IMR-90 (cell line): ENCODE results near the gene C12orf75.

Experiments
- CEBPB ChIP-seq: IDR thresholded peaks from 2 replicates; pipeline ENCODE4 v1.6.1; 2012; ENCODE audit warnings: low read depth, low read length, improper control_type of control experiment
- CHD1 ChIP-seq: IDR thresholded peaks from 2 replicates; pipeline ENCODE4 v1.6.1; 2012; ENCODE audit warnings: low read depth, low read length, improper control_type of control experiment
- CTCF ChIP-seq: conservative IDR thresholded peaks from 2 replicates; pipeline ENCODE4 v1.5.1; 2012; ENCODE audit warnings: mild to moderate bottlenecking, low read depth, low read length, improper control_type of control experiment
- ELK1 ChIP-seq: fragments of 150-350 bp; IDR thresholded peaks from 2 replicates; pipeline ENCODE4 v1.6.1; 2016; ENCODE audit warnings: low read depth, mild to moderate bottlenecking, low read length, moderate library complexity, borderline replicate concordance
- FOS ChIP-seq: fragments of 150-350 bp; IDR thresholded peaks from 2 replicates; pipeline ENCODE4 v1.6.1; 2016; ENCODE audit warnings: low read depth, low read length
- MAFK ChIP-seq: IDR thresholded peaks from 2 replicates; pipeline ENCODE4 v1.6.1; 2012; ENCODE audit warnings: low read depth, low read length, improper control_type of control experiment
- MXI1 ChIP-seq: IDR thresholded peaks from 2 replicates; pipeline ENCODE4 v1.6.1; 2012; ENCODE audit warnings: low read depth, mild to moderate bottlenecking, low read length, moderate library complexity, borderline replicate concordance
- POLR2A ChIP-seq: IDR thresholded peaks from 2 replicates; pipeline ENCODE4 v1.6.1; 2012; ENCODE audit warnings: mild to moderate bottlenecking, low read depth, low read length
- RCOR1 ChIP-seq: IDR thresholded peaks from 2 replicates; pipeline ENCODE4 v1.6.1; 2012; ENCODE audit warnings: mild to moderate bottlenecking, low read length, improper control_type of control experiment; ENCODE audit not compliant: insufficient replicate concordance
- RFX5 ChIP-seq: IDR thresholded peaks from 2 replicates; pipeline ENCODE4 v1.8.0; 2012; ENCODE audit warnings: low read depth, mild to moderate bottlenecking, low read length, moderate library complexity
- SMC3 ChIP-seq: fragments of 150-350 bp; IDR thresholded peaks from 2 replicates; pipeline ENCODE4 v1.6.1; 2016; ENCODE audit warnings: low read depth, mild to moderate bottlenecking, antibody characterized with exemption, low read length, moderate library complexity
- USF2 ChIP-seq: fragments of 150-350 bp; IDR thresholded peaks from 2 replicates; pipeline ENCODE4 v1.6.1; 2017; ENCODE audit warnings: mild to moderate bottlenecking, antibody characterized with exemption, low read length, low read depth

GRCh38 chr12:105382771-105383622, 52.5 kb downstream of the C12orf75 start:
- TF ChIP-seq USF2 (no peak), CTCF (peak; percentile 83), POLR2A (no peak), RFX5 (no peak), CHD1 (no peak), FOS (no peak), MAFK (no peak), ELK1 (no peak), SMC3 (peak; percentile 84), CEBPB (no peak), RCOR1 (no peak), MXI1 (no peak)
